ENCODE data around the gene RASSF9.

DNA sequence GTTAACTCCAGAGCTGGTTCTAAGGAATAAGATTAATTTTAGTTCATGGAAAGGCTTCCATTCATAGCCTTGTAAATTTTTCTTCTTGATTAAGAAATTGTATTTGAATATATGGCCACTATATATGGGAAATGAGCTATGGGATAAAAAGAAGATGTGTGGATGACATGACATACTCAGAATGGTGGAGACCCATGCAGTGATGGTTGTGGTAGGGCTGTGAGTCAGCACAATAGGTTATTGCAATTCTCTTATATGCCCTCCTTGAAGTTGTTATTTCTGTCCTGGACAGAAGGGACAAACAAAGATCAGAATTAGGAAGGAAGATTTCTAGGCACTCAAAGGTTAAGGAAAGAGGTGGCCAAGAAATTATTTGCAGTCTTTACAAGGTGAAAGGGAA, 21.5 kb downstream of the RASSF9 start:
- TF ChIP-seq, protein P1, sequence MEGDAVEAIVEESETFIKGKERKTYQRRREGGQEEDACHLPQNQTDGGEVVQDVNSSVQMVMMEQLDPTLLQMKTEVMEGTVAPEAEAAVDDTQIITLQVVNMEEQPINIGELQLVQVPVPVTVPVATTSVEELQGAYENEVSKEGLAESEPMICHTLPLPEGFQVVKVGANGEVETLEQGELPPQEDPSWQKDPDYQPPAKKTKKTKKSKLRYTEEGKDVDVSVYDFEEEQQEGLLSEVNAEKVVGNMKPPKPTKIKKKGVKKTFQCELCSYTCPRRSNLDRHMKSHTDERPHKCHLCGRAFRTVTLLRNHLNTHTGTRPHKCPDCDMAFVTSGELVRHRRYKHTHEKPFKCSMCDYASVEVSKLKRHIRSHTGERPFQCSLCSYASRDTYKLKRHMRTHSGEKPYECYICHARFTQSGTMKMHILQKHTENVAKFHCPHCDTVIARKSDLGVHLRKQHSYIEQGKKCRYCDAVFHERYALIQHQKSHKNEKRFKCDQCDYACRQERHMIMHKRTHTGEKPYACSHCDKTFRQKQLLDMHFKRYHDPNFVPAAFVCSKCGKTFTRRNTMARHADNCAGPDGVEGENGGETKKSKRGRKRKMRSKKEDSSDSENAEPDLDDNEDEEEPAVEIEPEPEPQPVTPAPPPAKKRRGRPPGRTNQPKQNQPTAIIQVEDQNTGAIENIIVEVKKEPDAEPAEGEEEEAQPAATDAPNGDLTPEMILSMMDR (IDR thresholded peaks at IDR 0.05): no peak
- no peak for TF ChIP-seq EZH2 (IDR thresholded peaks at IDR 0.05)
- no peak for TF ChIP-seq EZH2phosphoT487 (IDR thresholded peaks at IDR 0.05)
